Measurements from ENCODE around the gene MMP2.

MMP2 gene

GRCh38 chr16:55510185-55510805 is 31.3 kb downstream of the MMP2 start:
- DNase-seq (ENCODE audit: low read depth in 1 of 2, low spot score in 1 of 2), result no peak

- no peak for DNase-seq (ENCODE audit: low read depth in 1 of 2, low spot score in 1 of 2)
Measured at GRCh38 chr16:55512941-55513340, 33.9 kb downstream of the MMP2 start.

- DNase-seq (ENCODE audit: low read depth in 1 of 2, low spot score in 1 of 2), result no peak
Measured at GRCh38 chr16:55513616-55514015, 34.6 kb downstream of the MMP2 start.

GRCh38 chr16:55515111-55515510 is 36.1 kb downstream of the MMP2 start:
- DNase-seq (ENCODE audit: low read depth in 1 of 2, low spot score in 1 of 2), result no peak

- DNase-seq (ENCODE audit: low read depth in 1 of 2, low spot score in 1 of 2), result no peak
Measured at GRCh38 chr16:55521792-55522191, 42.8 kb downstream of the MMP2 start.

GRCh38 chr16:55526441-55526840 is 47.4 kb downstream of the MMP2 start:
- no peak for DNase-seq (ENCODE audit: low read depth in 1 of 2, low spot score in 1 of 2)

- DNase-seq (ENCODE audit: low read depth in 1 of 2, low spot score in 1 of 2), result no peak
Measured at GRCh38 chr16:55527885-55528284, 48.9 kb downstream of the MMP2 start.

GRCh38 chr16:55529018-55529417 is 50.0 kb downstream of the MMP2 start:
- DNase-seq (ENCODE audit: low read depth in 1 of 2, low spot score in 1 of 2), result no peak

GRCh38 chr16:55530316-55530856 is 51.4 kb downstream of the MMP2 start:
- DNase-seq (ENCODE audit: low read depth in 1 of 2, low spot score in 1 of 2), result no peak

- DNase-seq (ENCODE audit: low read depth in 1 of 2, low spot score in 1 of 2), result no peak
Measured at GRCh38 chr16:55532227-55532626, 53.2 kb downstream of the MMP2 start.

- DNase-seq (ENCODE audit: low read depth in 1 of 2, low spot score in 1 of 2), result no peak
Measured at GRCh38 chr16:55534756-55535155, 55.8 kb downstream of the MMP2 start.

- DNase-seq (ENCODE audit: low read depth in 1 of 2, low spot score in 1 of 2), result no peak
Measured at GRCh38 chr16:55539049-55539448, 60.1 kb downstream of the MMP2 start.

GRCh38 chr16:55539488-55539887 is 60.5 kb downstream of the MMP2 start:
- no peak for DNase-seq (ENCODE audit: low read depth in 1 of 2, low spot score in 1 of 2)

GRCh38 chr16:55540221-55540620 is 61.2 kb downstream of the MMP2 start:
- no peak for DNase-seq (ENCODE audit: low read depth in 1 of 2, low spot score in 1 of 2)

GRCh38 chr16:55542459-55543082 is 63.6 kb downstream of the MMP2 start:
- no peak for DNase-seq (ENCODE audit: low read depth in 1 of 2, low spot score in 1 of 2)

GRCh38 chr16:55543472-55543871 is 64.5 kb downstream of the MMP2 start:
- DNase-seq (ENCODE audit: low read depth in 1 of 2, low spot score in 1 of 2), result no peak

- DNase-seq (ENCODE audit: low read depth in 1 of 2, low spot score in 1 of 2), result no peak
Measured at GRCh38 chr16:55552621-55553020, 73.6 kb downstream of the MMP2 start.

- no peak for DNase-seq (ENCODE audit: low read depth in 1 of 2, low spot score in 1 of 2)
Measured at GRCh38 chr16:55555436-55555835, 76.4 kb downstream of the MMP2 start.

All from activated CD4-positive, alpha-beta T cell treated with anti-CD3 and anti-CD28 coated beads, Interleukin-2, amount 50 U/mL, for 24 hours (primary cell).